ENCODE data around the gene TRAPPC3L. TPM values are rescaled to one million over a fixed set of nuclear protein-coding genes. Genes with fewer than 3 reads are reported as not detected.

TRAPPC3L gene
- total and polyA plus RNA-seq, 9 of the 15 experiments (the other 6 are each of a cell fraction or from before 2014, with no cell fraction given): not detected

DNA sequence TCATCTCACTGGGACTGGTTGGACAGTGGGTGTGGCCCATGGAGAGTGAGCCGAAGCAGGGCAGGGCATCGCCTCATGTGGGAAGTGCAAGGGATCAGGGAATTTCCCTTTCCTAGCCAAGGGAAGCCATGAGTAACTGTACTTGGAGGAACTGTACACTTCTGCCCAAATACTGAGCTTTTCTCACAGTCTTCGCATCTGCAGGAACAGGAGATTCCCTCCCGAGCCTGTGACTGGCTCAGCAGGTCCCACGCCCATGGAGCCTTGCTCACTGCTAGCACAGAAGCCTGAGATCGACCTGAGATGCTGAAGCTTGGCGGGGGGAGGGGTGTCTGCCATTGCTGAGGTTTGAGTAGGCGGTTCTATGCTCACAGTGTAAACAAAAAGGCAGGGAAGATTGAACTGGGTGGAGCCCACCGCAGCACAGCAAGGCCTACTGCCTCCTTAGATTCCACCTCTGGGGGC lies 44.5 kb downstream of the TRAPPC3L start (continued):
- TF ChIP-seq KLF1 (tag; IDR thresholded peaks at IDR 0.05): 0 out of 2 replicates have a peak, but pooled peaks have one; percentile 28
- no peak for TF ChIP-seq SMAD1 (IDR thresholded peaks at IDR 0.05; ENCODE audit: low read depth, low read length, partially characterized antibody)
- peak; percentile 84 for TF ChIP-seq EGR1 (conservative IDR thresholded peaks at IDR 0.05)
- TF ChIP-seq BRD9 (IDR thresholded peaks at IDR 0.05; ENCODE audit: low read depth, partially characterized antibody): no peak
- peak; percentile 53; the same call in 1 of the 2 replicates for TF ChIP-seq LEF1 (IDR thresholded peaks at IDR 0.05)
- TF ChIP-seq, protein P1, sequence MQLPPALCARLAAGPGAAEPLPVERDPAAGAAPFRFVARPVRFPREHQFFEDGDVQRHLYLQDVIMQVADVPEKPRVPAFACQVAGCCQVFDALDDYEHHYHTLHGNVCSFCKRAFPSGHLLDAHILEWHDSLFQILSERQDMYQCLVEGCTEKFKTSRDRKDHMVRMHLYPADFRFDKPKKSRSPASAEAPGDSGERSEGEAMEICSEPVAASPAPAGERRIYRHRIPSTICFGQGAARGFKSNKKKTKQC (CRISPR knock-in tag; IDR thresholded peaks at IDR 0.05): no peak
- TF ChIP-seq ZNF644 (tag; IDR thresholded peaks at IDR 0.05; ENCODE audit: low read depth): no peak

DNA sequence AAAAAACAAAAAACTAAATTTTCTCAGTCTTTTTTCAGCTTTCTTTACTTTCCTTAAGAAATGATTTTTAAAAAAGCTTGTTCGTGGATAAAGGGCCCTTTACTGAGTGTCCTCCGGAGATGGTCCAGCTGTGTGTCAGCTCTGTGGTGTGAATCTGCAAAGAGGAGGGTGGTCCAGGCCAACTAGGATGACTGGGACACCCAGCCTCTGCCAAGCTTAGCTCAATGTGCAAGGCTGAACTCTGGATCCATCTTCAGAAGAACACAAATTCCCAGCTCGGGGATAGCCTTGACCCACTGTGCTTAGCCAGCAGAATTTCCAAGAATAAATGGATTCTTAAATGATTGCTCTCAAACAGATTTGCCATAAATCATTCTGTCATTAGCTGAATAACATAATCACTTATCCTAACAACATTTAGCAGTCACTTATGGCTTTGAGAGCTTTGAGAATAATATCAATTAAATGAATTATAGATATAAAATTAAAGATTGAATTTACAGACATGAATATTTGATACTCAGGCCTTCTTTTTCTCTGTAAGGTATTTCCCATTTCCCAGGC lies 48.3 kb downstream of the TRAPPC3L start:
- WGBS (ENCODE audit: insufficient coverage, low coverage, missing lambda C conversion rate): 3% methylated on average over 3 of the region's 3 CpGs
- Histone ChIP-seq H3K27me3 (ENCODE audit: control insufficient read depth in 2 of 2, insufficient read depth in 2 of 2, low read length in 2 of 2) (no peaks in the 10 kb centered on the region), H3K36me3 (ENCODE audit: control insufficient read depth, insufficient read depth, low read length) (no peaks in the 10 kb centered on the region), H3K4me2 (ENCODE audit: insufficient read depth, low read length) (no peak overlapping the region), H4K20me1 (replicated peaks; ENCODE audit: control insufficient read depth, insufficient read depth, low read length) (no peaks in the 10 kb centered on the region), H2AFZ (ENCODE audit: low read depth, low read length) (no peak overlapping the region), H3K79me2 (ENCODE audit: control insufficient read depth, insufficient read depth, low read length) (no peaks in the 10 kb centered on the region), H3K27ac (ENCODE audit: extremely low read depth, low read depth, low read length) (no peak overlapping the region), H3K4me1 (replicated peaks in 1 of 2; ENCODE audit: control insufficient read depth in 2 of 2, insufficient read depth in 2 of 2, low read length in 2 of 2) (peaks cover 9 to 10% of the 10 kb centered on the region in 2 experiments; a peak in 4 of 5 replicates), H3K9ac (ENCODE audit: insufficient read depth in 1 of 2, low read depth in 2 of 2, low read length in 2 of 2) (no peak overlapping the region), H3K4me3 (no peak overlapping the region), H3K9me3 (replicated peaks; ENCODE audit: control insufficient read depth, insufficient read depth, low read depth, low read length) (no peaks in the 10 kb centered on the region), H3K9me1 (ENCODE audit: control insufficient read depth, insufficient read depth, low read length) (no peaks in the 10 kb centered on the region)
- TF ChIP-seq, protein P2, sequence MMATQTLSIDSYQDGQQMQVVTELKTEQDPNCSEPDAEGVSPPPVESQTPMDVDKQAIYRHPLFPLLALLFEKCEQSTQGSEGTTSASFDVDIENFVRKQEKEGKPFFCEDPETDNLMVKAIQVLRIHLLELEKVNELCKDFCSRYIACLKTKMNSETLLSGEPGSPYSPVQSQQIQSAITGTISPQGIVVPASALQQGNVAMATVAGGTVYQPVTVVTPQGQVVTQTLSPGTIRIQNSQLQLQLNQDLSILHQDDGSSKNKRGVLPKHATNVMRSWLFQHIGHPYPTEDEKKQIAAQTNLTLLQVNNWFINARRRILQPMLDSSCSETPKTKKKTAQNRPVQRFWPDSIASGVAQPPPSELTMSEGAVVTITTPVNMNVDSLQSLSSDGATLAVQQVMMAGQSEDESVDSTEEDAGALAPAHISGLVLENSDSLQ (IDR thresholded peaks at IDR 0.05): peak; percentile 62
- TF ChIP-seq MEIS2 (IDR thresholded peaks at IDR 0.05; ENCODE audit: partially characterized antibody) (peak; percentile 38), CREM (IDR thresholded peaks at IDR 0.05; ENCODE audit: low read depth) (no peak)
- TF ChIP-seq, protein P3, sequence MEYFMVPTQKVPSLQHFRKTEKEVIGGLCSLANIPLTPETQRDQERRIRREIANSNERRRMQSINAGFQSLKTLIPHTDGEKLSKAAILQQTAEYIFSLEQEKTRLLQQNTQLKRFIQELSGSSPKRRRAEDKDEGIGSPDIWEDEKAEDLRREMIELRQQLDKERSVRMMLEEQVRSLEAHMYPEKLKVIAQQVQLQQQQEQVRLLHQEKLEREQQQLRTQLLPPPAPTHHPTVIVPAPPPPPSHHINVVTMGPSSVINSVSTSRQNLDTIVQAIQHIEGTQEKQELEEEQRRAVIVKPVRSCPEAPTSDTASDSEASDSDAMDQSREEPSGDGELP (CRISPR knock-in tag; IDR thresholded peaks at IDR 0.05; ENCODE audit: borderline replicate concordance): no peak
- TF ChIP-seq, protein P4, sequence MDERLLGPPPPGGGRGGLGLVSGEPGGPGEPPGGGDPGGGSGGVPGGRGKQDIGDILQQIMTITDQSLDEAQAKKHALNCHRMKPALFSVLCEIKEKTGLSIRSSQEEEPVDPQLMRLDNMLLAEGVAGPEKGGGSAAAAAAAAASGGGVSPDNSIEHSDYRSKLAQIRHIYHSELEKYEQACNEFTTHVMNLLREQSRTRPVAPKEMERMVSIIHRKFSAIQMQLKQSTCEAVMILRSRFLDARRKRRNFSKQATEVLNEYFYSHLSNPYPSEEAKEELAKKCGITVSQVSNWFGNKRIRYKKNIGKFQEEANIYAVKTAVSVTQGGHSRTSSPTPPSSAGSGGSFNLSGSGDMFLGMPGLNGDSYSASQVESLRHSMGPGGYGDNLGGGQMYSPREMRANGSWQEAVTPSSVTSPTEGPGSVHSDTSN (CRISPR knock-in tag; IDR thresholded peaks at IDR 0.05; ENCODE audit: low read depth): no peak
- TF ChIP-seq, protein P4 (tag; conservative IDR thresholded peaks at IDR 0.05; ENCODE audit: low read depth): 0 out of 2 replicates have a peak, but pooled peaks have one; percentile 40
- POLR2A ChIA-PET: interaction anchor here (1.2 kb wide), 1 partner anchor 70 kb away, joined by 3 read pairs; no protein-coding TSS in a partner anchor
- no peak for DNase-seq (ENCODE audit: extremely low read depth in 1 of 4, low spot score in 3 of 4)
- in situ Hi-C loops (cut with MboI): no loop called here
- no TSS peak for BruUV-seq (replicated peaks)
- ATAC-seq: no peak
- CTCF ChIA-PET (ENCODE audit: low intra/inter-chr PET ratio): no interaction called here
- intact Hi-C loops (cut with micrococcal nuclease): no loop called here
- FAIRE-seq: no peak
